HCT116 (cell line): ENCODE data around the gene MTA1. TPM values are rescaled to one million over a fixed set of nuclear protein-coding genes. Genes with fewer than 3 reads are reported as not detected.

ENCODE experiments used
- ATAC-seq: fragments of 200-7000 bp; cut with Tn5 transposase; 2 replicates; pipeline ENCODE4 v1.9.1; 2020; ENCODE audit warnings: mild to moderate bottlenecking, moderate library complexity
- BruUV-seq: library from RNA; stranded (reverse); fragments of 400-500 nt; replicated peaks from 2 replicates; lab custom pipeline; 2021; lab: Mats Ljungman, UMichigan
- CTCF ChIA-PET: fragments of 300-600 bp; sonication (Branson Sonifier 250); formaldehyde crosslinking; loops from one replicate; lab custom pipeline; 2021; ENCODE audit warnings: antibody characterized with exemption; lab: Charles Lee
- POLR2A ChIA-PET: fragments of 300-600, 350-600 bp; sonication (Branson Sonifier 250); formaldehyde crosslinking; loops from one replicate; lab custom pipeline; 2021; ENCODE audit warnings: antibody characterized with exemption; lab: Charles Lee
- RAD21 ChIA-PET, 2 experiments: fragments of 300-600 bp; sonication (Branson Sonifier 250); formaldehyde crosslinking; loops; one replicate each; lab custom pipeline; 2023; ENCODE audit warnings: low total read pairs in 2 of 2; ENCODE audit not compliant: uncharacterized antibody in 2 of 2, unreplicated experiment in 2 of 2, low non-redundant PET in 1 of 2; lab: Charles Lee
- DNase-seq: peaks from one replicate; pipeline ENCODE4 v3.0.0-alpha.2; 2010; ENCODE audit warnings: low read depth, low spot score
- H2AFZ ChIP-seq: fragments of 200-600 bp; shearing (Covaris generic), sonication (generic); 2 replicates; pipeline ENCODE4 v1.6.1; 2017; ENCODE audit warnings: low read depth, mixed run types, mixed read lengths, antibody characterized with exemption, low read length; ENCODE audit not compliant: poor library complexity, severe bottlenecking
- H3K27ac ChIP-seq: 2 replicates; pipeline ENCODE4 v1.5.1; 2012; ENCODE audit warnings: low read depth, low read length
- H3K27me3 ChIP-seq: fragments of 200-600 bp; sonication (generic); 2 replicates; pipeline ENCODE4 v1.6.1; 2016; ENCODE audit warnings: mixed run types, low read length, mixed read lengths; ENCODE audit not compliant: insufficient read depth
- H3K36me3 ChIP-seq, 2 experiments: fragments of 200-500 bp in 1 of 2; fragments of 200-600 bp in 1 of 2; sonication (Bioruptor generic) in 1 of 2; sonication (generic) in 1 of 2; 2 replicates each; pipeline versions ENCODE4 v1.5.1 to v1.6.1; 2014 to 2016; ENCODE audit warnings: low read length in 2 of 2, inconsistent platforms in 1 of 2, mixed read lengths in 1 of 2, mixed run types in 1 of 2; ENCODE audit not compliant: insufficient read depth in 2 of 2, control insufficient read depth in 1 of 2
- H3K4me1 ChIP-seq, 2 experiments: fragments of 200-600 bp in 1 of 2; sonication (generic) in 1 of 2; 2 replicates each; pipeline versions ENCODE4 v1.5.1 to v1.6.1; 2012 to 2017; ENCODE audit warnings: low read length in 2 of 2, inconsistent platforms in 1 of 2, mild to moderate bottlenecking in 1 of 2, mixed read lengths in 1 of 2, mixed run types in 1 of 2, moderate library complexity in 1 of 2; ENCODE audit not compliant: insufficient read depth in 2 of 2, control insufficient read depth in 1 of 2
- H3K4me2 ChIP-seq: fragments of 200-600 bp; sonication (generic); 2 replicates; pipeline ENCODE4 v1.6.1; 2017; ENCODE audit warnings: mixed run types, low read length, mixed read lengths
- H3K4me3 ChIP-seq, 2 experiments: fragments of 200-600 bp in 1 of 2; sonication (generic) in 1 of 2; replicated peaks in 1 of 2; 2 replicates each; pipeline ENCODE4 v1.5.1; 2011 to 2016; ENCODE audit warnings: low read length in 2 of 2, control low read depth in 1 of 2, low read depth in 1 of 2, mild to moderate bottlenecking in 1 of 2, mixed read lengths in 1 of 2, mixed run types in 1 of 2
- H3K79me2 ChIP-seq: fragments of 200-600 bp; sonication (generic); 2 replicates; pipeline ENCODE4 v1.6.1; 2017; ENCODE audit warnings: mild to moderate bottlenecking, mixed run types, low read length, moderate library complexity, mixed read lengths; ENCODE audit not compliant: insufficient read depth
- H3K9ac ChIP-seq: fragments of 200-600 bp; sonication (generic); 2 replicates; pipeline ENCODE4 v1.6.1; 2016; ENCODE audit warnings: low read length, mixed read lengths
- H3K9me2 ChIP-seq: fragments of 200-600 bp; sonication (generic), shearing (Covaris generic); 2 replicates; pipeline ENCODE4 v1.6.1; 2017; ENCODE audit warnings: mixed run types, mild to moderate bottlenecking, moderate library complexity; ENCODE audit not compliant: insufficient read depth
- H3K9me3 ChIP-seq, 2 experiments: fragments of 200-500 bp in 1 of 2; fragments of 200-600 bp in 1 of 2; sonication (Bioruptor generic) in 1 of 2; sonication (generic) in 1 of 2; 2 replicates each; pipeline ENCODE4 v1.6.1; 2014 to 2017; ENCODE audit warnings: low read length in 2 of 2, mixed read lengths in 2 of 2, inconsistent platforms in 1 of 2, low read depth in 1 of 2, mild to moderate bottlenecking in 1 of 2, mixed run types in 1 of 2, moderate library complexity in 1 of 2; ENCODE audit not compliant: control insufficient read depth in 1 of 2, insufficient read depth in 1 of 2
- H4K20me1 ChIP-seq: fragments of 200-600 bp; sonication (generic), shearing (Covaris generic); 2 replicates; pipeline ENCODE4 v1.6.1; 2017; ENCODE audit warnings: mixed run types, mild to moderate bottlenecking, moderate library complexity; ENCODE audit not compliant: insufficient read depth
- CBX3 ChIP-seq: IDR thresholded peaks from 2 replicates; pipeline ENCODE4 v1.6.1; 2012; ENCODE audit warnings: low read depth
- CEBPB ChIP-seq: IDR thresholded peaks from 2 replicates; pipeline ENCODE4 v1.6.1; 2012; ENCODE audit warnings: low read depth
- EGR1 ChIP-seq: IDR thresholded peaks from 2 replicates; pipeline ENCODE4 v1.6.1; 2012; ENCODE audit warnings: low read depth
- ELF1 ChIP-seq: IDR thresholded peaks from 2 replicates; pipeline ENCODE4 v1.6.1; 2012; ENCODE audit warnings: low read depth, borderline replicate concordance
- EZH2 ChIP-seq: fragments of 200-600 bp; sonication (generic); IDR thresholded peaks from 2 replicates; pipeline ENCODE4 v1.6.1; 2017; ENCODE audit warnings: antibody characterized with exemption, mixed run types
- FOSL1 ChIP-seq: IDR thresholded peaks from 2 replicates; pipeline ENCODE4 v1.6.1; 2012; ENCODE audit warnings: low read depth
- POLR2A ChIP-seq: IDR thresholded peaks from 2 replicates; pipeline ENCODE4 v1.7.0; 2011; ENCODE audit warnings: borderline replicate concordance; ENCODE audit not compliant: insufficient read depth, insufficient read length; ENCODE audit errors: extremely low read depth
- POLR2AphosphoS5 ChIP-seq: IDR thresholded peaks from 2 replicates; pipeline ENCODE4 v1.6.1; 2011; ENCODE audit warnings: mild to moderate bottlenecking, low read depth, low read length, moderate library complexity
- RAD21 ChIP-seq: IDR thresholded peaks from 2 replicates; pipeline ENCODE4 v1.6.1; 2012; ENCODE audit warnings: low read depth, mild to moderate bottlenecking
- SIN3A ChIP-seq: IDR thresholded peaks from 2 replicates; pipeline ENCODE4 v1.6.1; 2012; ENCODE audit warnings: low read depth
- SP1 ChIP-seq: IDR thresholded peaks from 2 replicates; pipeline ENCODE4 v1.6.1; 2012; ENCODE audit warnings: low read depth
- SRF ChIP-seq: IDR thresholded peaks from 2 replicates; pipeline ENCODE4 v1.6.1; 2012; ENCODE audit warnings: low read depth
- ZFX ChIP-seq: fragments of 450-650 bp; IDR thresholded peaks from 2 replicates; pipeline ENCODE4 v1.6.1; 2017
- ZNF274 ChIP-seq: fragments of 200-500 bp; sonication (Bioruptor generic); IDR thresholded peaks from 2 replicates; pipeline ENCODE4 v1.6.1; 2014; ENCODE audit warnings: mild to moderate bottlenecking, low read depth, low read length, inconsistent platforms
- intact Hi-C: fragments of 100-400 bp; cut with micrococcal nuclease; formaldehyde crosslinking; loops from 2 replicates; pipeline ENCODE4 v1.10.0; 2022
- total RNA-seq: library from RNA; stranded (reverse); gene quantifications from one replicate; pipeline ENCODE4 v1.2.1, GENCODE V29; 2021; ENCODE audit not compliant: unreplicated experiment
- TF ChIP-seq, protein P1 (sequence below): IDR thresholded peaks from 2 replicates; pipeline ENCODE4 v1.6.1; 2012; ENCODE audit warnings: low read depth
- TF ChIP-seq, protein P2 (sequence below), 3 experiments: fragments of 200-600 bp in 1 of 3; sonication (generic) in 1 of 3; IDR thresholded peaks in 2 of 3; conservative IDR thresholded peaks in 1 of 3; 2 replicates each; pipeline ENCODE4 v1.5.1; 2012 to 2017; ENCODE audit warnings: low read depth in 2 of 3, low read length in 2 of 3, antibody characterized with exemption in 1 of 3, borderline replicate concordance in 1 of 3, control low read depth in 1 of 3, mild to moderate bottlenecking in 1 of 3, mixed read lengths in 1 of 3, mixed run types in 1 of 3, moderate library complexity in 1 of 3; ENCODE audit not compliant: insufficient read depth in 1 of 3
- TF ChIP-seq, protein P3 (sequence below): IDR thresholded peaks from 2 replicates; pipeline ENCODE4 v1.6.1; 2012

MTA1 gene
- total RNA-seq, 1 experiment from 2014 or later, result 229 TPM

DNA sequence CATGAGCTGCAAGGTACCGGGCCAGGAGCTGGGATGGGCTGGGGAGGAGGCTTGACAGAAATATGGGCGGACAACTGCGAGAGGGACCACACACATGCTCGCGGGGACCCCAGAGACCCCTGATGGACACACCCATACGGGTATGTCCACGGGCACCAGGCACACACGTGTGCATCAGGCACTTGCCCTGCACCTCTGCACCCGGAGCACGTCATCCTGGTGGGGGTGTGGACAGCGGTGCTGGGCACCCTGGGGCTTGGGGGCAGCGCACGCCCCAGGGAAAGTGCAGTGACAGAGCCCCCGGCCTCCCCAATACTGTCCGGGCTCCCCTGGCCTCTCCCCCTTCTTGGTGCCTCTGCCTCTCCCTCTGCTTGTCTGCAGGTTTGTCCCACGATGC lies 65.4 kb downstream of the MTA1 start:
- Histone ChIP-seq H3K79me2 (peaks cover 5% of the 10 kb centered on the region; the same call in 1 of the 2 replicates), H3K4me1 (peaks cover 38 to 93% of the 10 kb centered on the region in 2 experiments), H4K20me1 (no peaks in the 10 kb centered on the region), H3K27me3 (no peaks in the 10 kb centered on the region), H3K36me3 (no peaks in the 10 kb centered on the region), H3K9me2 (no peaks in the 10 kb centered on the region), H3K9me3 (no peaks in the 10 kb centered on the region), H3K27ac (no peak overlapping the region; the same call in 1 of the 2 replicates), H2AFZ (no peak overlapping the region), H3K9ac (no peak overlapping the region), H3K4me3 (no peak overlapping the region)
- ATAC-seq, result no peak
- ChIA-PET CTCF (no interaction called here), POLR2A (no interaction called here), RAD21 (no interaction called here)
- intact Hi-C loops, result no loop called here
- TF ChIP-seq RAD21 (no peak), POLR2AphosphoS5 (no peak)
- TF ChIP-seq, all 23 proteins: peak for 0
- BruUV-seq, result no TSS peak
- DNase-seq, result no peak
- no peak overlapping the region for H3K4me2 ChIP-seq

DNA sequence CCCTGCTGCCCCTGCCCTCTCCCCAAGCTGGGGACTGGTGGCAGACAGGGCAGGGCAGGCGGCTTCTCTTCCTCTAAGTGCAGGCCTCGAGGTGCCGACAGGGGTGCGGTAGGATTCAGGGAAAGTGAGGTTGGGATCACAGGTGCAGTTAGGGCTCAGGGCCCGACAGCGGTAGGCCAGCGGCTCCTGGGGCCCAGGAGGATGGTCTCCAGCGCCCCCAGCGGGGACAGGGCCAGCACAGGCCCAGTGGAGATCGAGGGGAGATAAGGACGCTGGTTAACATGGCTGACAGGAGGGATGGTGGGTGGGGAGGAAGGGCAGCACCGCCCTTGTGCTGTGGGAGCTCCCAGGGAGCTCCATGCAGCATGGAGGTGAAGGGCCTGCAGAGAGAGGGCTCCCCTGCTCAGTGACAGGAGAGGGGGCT lies 66.1 kb downstream of the MTA1 start:
- Histone ChIP-seq H3K27ac (no peak overlapping the region; the same call in 1 of the 2 replicates), H3K9ac (no peak overlapping the region), H3K4me1 (peaks cover 33 to 85% of the 10 kb centered on the region in 2 experiments), H3K9me3 (no peaks in the 10 kb centered on the region), H3K79me2 (peaks cover 5% of the 10 kb centered on the region; the same call in 1 of the 2 replicates), H3K4me2 (no peak overlapping the region), H2AFZ (no peak overlapping the region), H4K20me1 (no peaks in the 10 kb centered on the region), H3K36me3 (no peaks in the 10 kb centered on the region), H3K27me3 (no peaks in the 10 kb centered on the region), H3K9me2 (no peaks in the 10 kb centered on the region), H3K4me3 (no peak overlapping the region)
- CTCF ChIA-PET, result no interaction called here
- POLR2A ChIA-PET, result no interaction called here
- intact Hi-C loops, result no loop called here
- TF ChIP-seq EZH2, result no peak
- TF ChIP-seq ZFX, result peak; percentile 26; the same call in 1 of the 2 replicates
- no peak for TF ChIP-seq POLR2AphosphoS5
- TF ChIP-seq ZNF274, result no peak
- TF ChIP-seq, protein P1, sequence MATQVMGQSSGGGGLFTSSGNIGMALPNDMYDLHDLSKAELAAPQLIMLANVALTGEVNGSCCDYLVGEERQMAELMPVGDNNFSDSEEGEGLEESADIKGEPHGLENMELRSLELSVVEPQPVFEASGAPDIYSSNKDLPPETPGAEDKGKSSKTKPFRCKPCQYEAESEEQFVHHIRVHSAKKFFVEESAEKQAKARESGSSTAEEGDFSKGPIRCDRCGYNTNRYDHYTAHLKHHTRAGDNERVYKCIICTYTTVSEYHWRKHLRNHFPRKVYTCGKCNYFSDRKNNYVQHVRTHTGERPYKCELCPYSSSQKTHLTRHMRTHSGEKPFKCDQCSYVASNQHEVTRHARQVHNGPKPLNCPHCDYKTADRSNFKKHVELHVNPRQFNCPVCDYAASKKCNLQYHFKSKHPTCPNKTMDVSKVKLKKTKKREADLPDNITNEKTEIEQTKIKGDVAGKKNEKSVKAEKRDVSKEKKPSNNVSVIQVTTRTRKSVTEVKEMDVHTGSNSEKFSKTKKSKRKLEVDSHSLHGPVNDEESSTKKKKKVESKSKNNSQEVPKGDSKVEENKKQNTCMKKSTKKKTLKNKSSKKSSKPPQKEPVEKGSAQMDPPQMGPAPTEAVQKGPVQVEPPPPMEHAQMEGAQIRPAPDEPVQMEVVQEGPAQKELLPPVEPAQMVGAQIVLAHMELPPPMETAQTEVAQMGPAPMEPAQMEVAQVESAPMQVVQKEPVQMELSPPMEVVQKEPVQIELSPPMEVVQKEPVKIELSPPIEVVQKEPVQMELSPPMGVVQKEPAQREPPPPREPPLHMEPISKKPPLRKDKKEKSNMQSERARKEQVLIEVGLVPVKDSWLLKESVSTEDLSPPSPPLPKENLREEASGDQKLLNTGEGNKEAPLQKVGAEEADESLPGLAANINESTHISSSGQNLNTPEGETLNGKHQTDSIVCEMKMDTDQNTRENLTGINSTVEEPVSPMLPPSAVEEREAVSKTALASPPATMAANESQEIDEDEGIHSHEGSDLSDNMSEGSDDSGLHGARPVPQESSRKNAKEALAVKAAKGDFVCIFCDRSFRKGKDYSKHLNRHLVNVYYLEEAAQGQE, result no peak
- no peak for TF ChIP-seq SP1
- no peak for TF ChIP-seq RAD21
- TF ChIP-seq, protein P2, sequence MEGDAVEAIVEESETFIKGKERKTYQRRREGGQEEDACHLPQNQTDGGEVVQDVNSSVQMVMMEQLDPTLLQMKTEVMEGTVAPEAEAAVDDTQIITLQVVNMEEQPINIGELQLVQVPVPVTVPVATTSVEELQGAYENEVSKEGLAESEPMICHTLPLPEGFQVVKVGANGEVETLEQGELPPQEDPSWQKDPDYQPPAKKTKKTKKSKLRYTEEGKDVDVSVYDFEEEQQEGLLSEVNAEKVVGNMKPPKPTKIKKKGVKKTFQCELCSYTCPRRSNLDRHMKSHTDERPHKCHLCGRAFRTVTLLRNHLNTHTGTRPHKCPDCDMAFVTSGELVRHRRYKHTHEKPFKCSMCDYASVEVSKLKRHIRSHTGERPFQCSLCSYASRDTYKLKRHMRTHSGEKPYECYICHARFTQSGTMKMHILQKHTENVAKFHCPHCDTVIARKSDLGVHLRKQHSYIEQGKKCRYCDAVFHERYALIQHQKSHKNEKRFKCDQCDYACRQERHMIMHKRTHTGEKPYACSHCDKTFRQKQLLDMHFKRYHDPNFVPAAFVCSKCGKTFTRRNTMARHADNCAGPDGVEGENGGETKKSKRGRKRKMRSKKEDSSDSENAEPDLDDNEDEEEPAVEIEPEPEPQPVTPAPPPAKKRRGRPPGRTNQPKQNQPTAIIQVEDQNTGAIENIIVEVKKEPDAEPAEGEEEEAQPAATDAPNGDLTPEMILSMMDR (IDR thresholded peaks at IDR 0.05 in 2 of 3, conservative IDR thresholded peaks at IDR 0.05 in 1 of 3; ENCODE audit: borderline replicate concordance in 1 of 3, insufficient read depth in 1 of 3, low read depth in 2 of 3, low read length in 2 of 3), result peak in 1 of 3 experiments; percentile 8; a peak in 2 of 6 replicates
- TF ChIP-seq, protein P3, sequence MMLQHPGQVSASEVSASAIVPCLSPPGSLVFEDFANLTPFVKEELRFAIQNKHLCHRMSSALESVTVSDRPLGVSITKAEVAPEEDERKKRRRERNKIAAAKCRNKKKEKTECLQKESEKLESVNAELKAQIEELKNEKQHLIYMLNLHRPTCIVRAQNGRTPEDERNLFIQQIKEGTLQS, result no peak
- TF ChIP-seq CBX3, result no peak
- TF ChIP-seq CEBPB, result no peak
- TF ChIP-seq EGR1, result no peak
- TF ChIP-seq ELF1, result no peak
- no peak for TF ChIP-seq SRF
- TF ChIP-seq FOSL1, result no peak
- TF ChIP-seq POLR2A, result no peak
- TF ChIP-seq SIN3A, result no peak
- RAD21 ChIA-PET, result no interaction called here
- ATAC-seq (no peak), DNase-seq (no peak)
- no TSS peak for BruUV-seq
